ENCODE measurements around the gene ARHGEF4. TPM values are rescaled to one million over a fixed set of nuclear protein-coding genes. Genes with fewer than 3 reads are reported as not detected.
A peak's percentile ranks its signal among the peaks of the same experiment; 100 is the strongest.

The ARHGEF4 gene
- total and polyA plus RNA-seq, 7 experiments from 2014 or later, result 2.0 to 4.4 (median 3.0) TPM; not detected in 1

DNA sequence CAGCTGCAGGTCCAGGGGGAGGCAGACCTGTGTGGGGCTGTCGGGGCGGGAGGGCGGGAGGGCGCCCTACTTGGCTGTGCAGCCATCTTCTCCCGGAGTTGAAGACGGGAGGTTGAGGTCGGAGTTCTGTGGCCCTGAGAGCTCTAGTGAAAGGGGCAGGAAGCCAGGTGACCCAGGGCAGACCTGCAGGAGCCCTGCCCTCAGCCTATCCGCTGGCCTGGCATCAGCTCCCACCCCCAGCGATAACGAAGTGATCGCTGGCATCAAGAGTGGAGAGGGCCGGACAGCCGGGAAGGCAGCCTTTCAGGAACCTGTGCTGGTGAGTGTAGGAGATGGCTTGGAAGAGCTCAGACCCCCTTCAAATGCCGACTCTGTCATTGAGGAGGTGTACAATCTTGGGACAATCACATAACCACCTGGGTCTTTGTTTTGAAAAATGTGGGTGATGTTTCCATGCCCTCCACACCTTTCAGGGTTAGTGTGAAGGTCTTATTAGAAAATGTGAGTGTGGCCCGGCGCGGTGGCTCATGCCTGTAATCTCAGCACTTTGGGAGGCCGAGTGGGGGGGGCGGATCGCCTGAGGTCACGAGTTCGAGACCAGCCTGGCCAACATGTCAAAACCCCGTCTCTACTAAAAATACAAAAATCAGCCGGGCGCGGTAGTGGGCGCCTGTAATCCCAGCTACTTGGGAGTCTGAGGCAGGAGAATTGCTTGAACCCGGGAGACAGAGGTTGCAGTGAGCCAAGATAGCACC, 1.3 kb downstream of the ARHGEF4 start:
- Histone ChIP-seq H3K9me3 (ENCODE audit: control insufficient read depth in 2 of 3, low read length in 3 of 3) (no peaks in the 10 kb centered on the region), H3K4me1 (ENCODE audit: control insufficient read depth in 2 of 2, insufficient read depth in 2 of 2, low read length in 2 of 2) (no peaks in the 10 kb centered on the region), H3K27me3 (ENCODE audit: control insufficient read depth in 2 of 2, insufficient read depth in 2 of 2, low read length in 2 of 2) (no peaks in the 10 kb centered on the region), H3K36me3 (ENCODE audit: control insufficient read depth in 2 of 3, insufficient read depth in 3 of 3, low read length in 3 of 3) (no peaks in the 10 kb centered on the region), H3K27ac (ENCODE audit: low read depth, low read length) (no peak overlapping the region), H3K4me3 (ENCODE audit: low read length) (no peak overlapping the region)
- ChIA-PET CTCF (no interaction called here), POLR2A (no interaction called here)
- DNase-seq, result no peak
- no peak for ATAC-seq
- peak overlapping the region in 1 of 10 donors; percentile 53 for H3K4me3 Mint-ChIP-seq
- peaks cover 37 to 56% (median 43%) of the 10 kb centered on the region in 5 donors for H3K27me3 Mint-ChIP-seq
- H3K4me1 Mint-ChIP-seq, result peaks cover 0 to 3% (median 0%) of the 10 kb centered on the region in 7 donors
- intact Hi-C loops (cut with micrococcal nuclease), result loop anchor here in 1 of 2 donors (5.0 kb wide), 1 partner anchor 41 kb away; no protein-coding TSS in a partner anchor
- no peak overlapping the region for H3K27ac Mint-ChIP-seq
- H3K36me3 Mint-ChIP-seq, result no peaks in the 10 kb centered on the region
- H3K9me3 Mint-ChIP-seq, result no peaks in the 10 kb centered on the region

- no peaks in the 10 kb centered on the region for H3K36me3 ChIP-seq (ENCODE audit: control insufficient read depth in 2 of 3, insufficient read depth in 3 of 3, low read length in 3 of 3)
- H3K4me3 ChIP-seq (ENCODE audit: low read length), result no peak overlapping the region
- Mint-ChIP-seq H3K4me3 (peak overlapping the region in 2 of 10 donors; percentile 26 to 43), H3K4me1 (peaks cover 0 to 3% (median 0%) of the 10 kb centered on the region in 7 donors), H3K9me3 (no peaks in the 10 kb centered on the region), H3K36me3 (no peaks in the 10 kb centered on the region), H3K27me3 (peaks cover 33 to 60% (median 47%) of the 10 kb centered on the region in 5 donors), H3K27ac (no peak overlapping the region)
- no peaks in the 10 kb centered on the region for H3K9me3 ChIP-seq (ENCODE audit: control insufficient read depth in 2 of 3, low read length in 3 of 3)
- intact Hi-C loops (cut with micrococcal nuclease), result loop anchor here in 1 of 2 donors (5.0 kb wide), 1 partner anchor 42 kb away; no protein-coding TSS in a partner anchor
- DNase-seq (no peak), ATAC-seq (no peak)
- ChIA-PET CTCF (no interaction called here), POLR2A (no interaction called here)
- H3K4me1 ChIP-seq (ENCODE audit: control insufficient read depth in 2 of 2, insufficient read depth in 2 of 2, low read length in 2 of 2), result no peaks in the 10 kb centered on the region
- H3K27me3 ChIP-seq (ENCODE audit: control insufficient read depth in 2 of 2, insufficient read depth in 2 of 2, low read length in 2 of 2), result no peaks in the 10 kb centered on the region
- H3K27ac ChIP-seq (ENCODE audit: low read depth, low read length), result no peak overlapping the region
These were observed 2.5 kb downstream of the ARHGEF4 start for GRCh38 chr2:130839011-130839780.

GRCh38 chr2:130840506-130840905, 3.8 kb downstream of the ARHGEF4 start:
- no peaks in the 10 kb centered on the region for H3K4me1 ChIP-seq (ENCODE audit: control insufficient read depth in 2 of 2, insufficient read depth in 2 of 2, low read length in 2 of 2)
- peaks cover 25 to 48% (median 35%) of the 10 kb centered on the region in 5 donors for H3K27me3 Mint-ChIP-seq
- ChIA-PET CTCF (no interaction called here), POLR2A (no interaction called here)
- H3K27ac ChIP-seq (ENCODE audit: low read depth, low read length), result no peak overlapping the region
- H3K9me3 ChIP-seq (ENCODE audit: control insufficient read depth in 2 of 3, low read length in 3 of 3), result no peaks in the 10 kb centered on the region
- no peak for DNase-seq
- no peak overlapping the region for H3K4me3 Mint-ChIP-seq
- H3K4me1 Mint-ChIP-seq, result peaks cover 0 to 3% (median 0%) of the 10 kb centered on the region in 7 donors
- no peaks in the 10 kb centered on the region for H3K36me3 Mint-ChIP-seq
- no peaks in the 10 kb centered on the region for H3K27me3 ChIP-seq (ENCODE audit: control insufficient read depth in 2 of 2, insufficient read depth in 2 of 2, low read length in 2 of 2)
- no peaks in the 10 kb centered on the region for H3K36me3 ChIP-seq (ENCODE audit: control insufficient read depth in 2 of 3, insufficient read depth in 3 of 3, low read length in 3 of 3)
- intact Hi-C loops (cut with micrococcal nuclease), result loop anchor here in 1 of 2 donors (5.0 kb wide), 1 partner anchor 43 kb away; no protein-coding TSS in a partner anchor
- ATAC-seq, result no peak
- no peak overlapping the region for H3K4me3 ChIP-seq (ENCODE audit: low read length)
- no peak overlapping the region for H3K27ac Mint-ChIP-seq
- H3K9me3 Mint-ChIP-seq, result no peaks in the 10 kb centered on the region

GRCh38 chr2:130841741-130842365, 5.1 kb downstream of the ARHGEF4 start:
- intact Hi-C loops (cut with micrococcal nuclease), result loop anchor here in 1 of 2 donors (5.0 kb wide), 1 partner anchor 45 kb away; no protein-coding TSS in a partner anchor
- Histone ChIP-seq H3K4me1 (ENCODE audit: control insufficient read depth in 2 of 2, insufficient read depth in 2 of 2, low read length in 2 of 2) (no peaks in the 10 kb centered on the region), H3K36me3 (ENCODE audit: control insufficient read depth in 2 of 3, insufficient read depth in 3 of 3, low read length in 3 of 3) (no peaks in the 10 kb centered on the region), H3K27me3 (ENCODE audit: control insufficient read depth in 2 of 2, insufficient read depth in 2 of 2, low read length in 2 of 2) (no peaks in the 10 kb centered on the region), H3K27ac (ENCODE audit: low read depth, low read length) (no peak overlapping the region), H3K9me3 (ENCODE audit: control insufficient read depth in 2 of 3, low read length in 3 of 3) (no peaks in the 10 kb centered on the region), H3K4me3 (ENCODE audit: low read length) (no peak overlapping the region)
- Mint-ChIP-seq H3K4me3 (no peak overlapping the region), H3K27ac (no peak overlapping the region), H3K36me3 (no peaks in the 10 kb centered on the region), H3K27me3 (peaks cover 16 to 38% (median 24%) of the 10 kb centered on the region in 5 donors), H3K9me3 (no peaks in the 10 kb centered on the region), H3K4me1 (no peaks in the 10 kb centered on the region)
- ChIA-PET POLR2A (no interaction called here), CTCF (no interaction called here)
- no peak for ATAC-seq
- DNase-seq, result no peak

- Mint-ChIP-seq H3K9me3 (no peaks in the 10 kb centered on the region), H3K4me3 (no peak overlapping the region), H3K27me3 (peaks cover 16 to 38% (median 23%) of the 10 kb centered on the region in 5 donors), H3K27ac (no peak overlapping the region), H3K4me1 (no peaks in the 10 kb centered on the region), H3K36me3 (no peaks in the 10 kb centered on the region)
- Histone ChIP-seq H3K4me3 (ENCODE audit: low read length) (no peak overlapping the region), H3K27me3 (ENCODE audit: control insufficient read depth in 2 of 2, insufficient read depth in 2 of 2, low read length in 2 of 2) (no peaks in the 10 kb centered on the region), H3K4me1 (ENCODE audit: control insufficient read depth in 2 of 2, insufficient read depth in 2 of 2, low read length in 2 of 2) (no peaks in the 10 kb centered on the region), H3K27ac (ENCODE audit: low read depth, low read length) (no peak overlapping the region), H3K9me3 (ENCODE audit: control insufficient read depth in 2 of 3, low read length in 3 of 3) (no peaks in the 10 kb centered on the region), H3K36me3 (ENCODE audit: control insufficient read depth in 2 of 3, insufficient read depth in 3 of 3, low read length in 3 of 3) (no peaks in the 10 kb centered on the region)
- DNase-seq (no peak), ATAC-seq (no peak)
- ChIA-PET CTCF (no interaction called here), POLR2A (no interaction called here)
- intact Hi-C loops (cut with micrococcal nuclease), result loop anchor here in 1 of 2 donors (5.0 kb wide), 1 partner anchor 45 kb away; no protein-coding TSS in a partner anchor
These were observed 6.1 kb downstream of the ARHGEF4 start for GRCh38 chr2:130842770-130843169.

GRCh38 chr2:130843321-130843985, 6.7 kb downstream of the ARHGEF4 start:
- no peaks in the 10 kb centered on the region for H3K4me1 Mint-ChIP-seq
- no peaks in the 10 kb centered on the region for H3K27me3 ChIP-seq (ENCODE audit: control insufficient read depth in 2 of 2, insufficient read depth in 2 of 2, low read length in 2 of 2)
- H3K27ac ChIP-seq (ENCODE audit: low read depth, low read length), result no peak overlapping the region
- ATAC-seq, result no peak
- no peaks in the 10 kb centered on the region for H3K9me3 Mint-ChIP-seq
- ChIA-PET POLR2A (no interaction called here), CTCF (no interaction called here)
- no peaks in the 10 kb centered on the region for H3K4me1 ChIP-seq (ENCODE audit: control insufficient read depth in 2 of 2, insufficient read depth in 2 of 2, low read length in 2 of 2)
- intact Hi-C loops (cut with micrococcal nuclease), result loop anchor here in 1 of 2 donors (5.0 kb wide), 1 partner anchor 46 kb away; no protein-coding TSS in a partner anchor
- no peaks in the 10 kb centered on the region for H3K36me3 ChIP-seq (ENCODE audit: control insufficient read depth in 2 of 3, insufficient read depth in 3 of 3, low read length in 3 of 3)
- DNase-seq, result no peak
- H3K4me3 ChIP-seq (ENCODE audit: low read length), result no peak overlapping the region
- no peak overlapping the region for H3K27ac Mint-ChIP-seq
- H3K36me3 Mint-ChIP-seq, result no peaks in the 10 kb centered on the region
- H3K9me3 ChIP-seq (ENCODE audit: control insufficient read depth in 2 of 3, low read length in 3 of 3), result no peaks in the 10 kb centered on the region
- no peak overlapping the region for H3K4me3 Mint-ChIP-seq
- H3K27me3 Mint-ChIP-seq, result peaks cover 12 to 31% (median 17%) of the 10 kb centered on the region in 5 donors
